PFSK-1 (cell line): Measurements from ENCODE around the gene ARHGEF3.

Experiments used
- FOXP2 ChIP-seq: optimal IDR thresholded peaks from 2 replicates; pipeline ENCODE3; 2011; ENCODE audit warnings: borderline replicate concordance, control low read depth, inconsistent platforms; ENCODE audit not compliant: insufficient read depth; ENCODE audit errors: extremely low read length, extremely low read depth
- POLR2AphosphoS5 ChIP-seq: IDR thresholded peaks from 2 replicates; pipeline ENCODE4 v1.6.1; 2012; ENCODE audit warnings: low read depth, mild to moderate bottlenecking, control low read depth, low read length, moderate library complexity
- REST ChIP-seq, 2 experiments: IDR thresholded peaks; 2 replicates each; pipeline versions ENCODE4 v1.6.1 to v1.8.0; 2011 to 2012; ENCODE audit warnings: low read depth in 2 of 2, low read length in 2 of 2, control low read depth in 1 of 2, inconsistent platforms in 1 of 2, mild to moderate bottlenecking in 1 of 2, moderate library complexity in 1 of 2; ENCODE audit not compliant: insufficient read depth in 1 of 2
- SIN3A ChIP-seq: IDR thresholded peaks from 2 replicates; pipeline ENCODE4 v1.6.1; 2012; ENCODE audit warnings: mild to moderate bottlenecking, low read length, moderate library complexity, borderline replicate concordance; ENCODE audit not compliant: insufficient read depth
- TAF1 ChIP-seq: IDR thresholded peaks from 2 replicates; pipeline ENCODE4 v1.6.1; 2012; ENCODE audit warnings: low read length, control low read depth, borderline replicate concordance; ENCODE audit not compliant: insufficient read depth

DNA sequence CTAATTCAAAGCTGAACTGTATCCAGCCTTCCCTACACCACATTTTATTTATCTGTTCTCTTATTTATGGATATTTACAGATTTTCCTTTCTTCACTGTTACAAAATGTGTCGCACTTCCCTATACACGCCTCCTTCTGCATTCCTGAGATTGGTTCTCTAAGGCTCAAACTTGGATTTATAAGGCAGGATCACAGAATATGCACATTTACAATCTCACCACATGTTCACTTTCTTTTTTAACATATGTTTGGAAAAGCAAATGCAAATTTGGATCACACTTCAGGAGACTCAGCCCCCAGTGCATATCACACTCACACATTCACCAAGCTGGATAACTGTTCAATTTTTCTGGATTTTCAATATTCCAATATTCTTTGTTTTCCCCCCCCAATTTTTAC is 31.8 kb upstream of the ARHGEF3 start:
- TF ChIP-seq POLR2AphosphoS5 (no peak), REST (IDR thresholded peaks at IDR 0.05; ENCODE audit: insufficient read depth in 1 of 2, low read depth in 2 of 2, low read length in 2 of 2) (no peak), FOXP2 (no peak), TAF1 (no peak), SIN3A (no peak)
